HepG2 (cell line): ENCODE results near the gene TUBE1. TPM values are rescaled to one million over a fixed set of nuclear protein-coding genes. Genes with fewer than 3 reads are reported as not detected.
A peak's percentile ranks its signal among the peaks of the same experiment; 100 is the strongest.

ENCODE experiments used
- HBP1 ChIP-seq: IDR thresholded peaks from 2 replicates; pipeline ENCODE4 v1.6.1; 2016; ENCODE audit warnings: low read depth, control low read depth
- HCFC1 ChIP-seq: fragments of 150-350 bp; IDR thresholded peaks from 2 replicates; pipeline ENCODE4 v1.6.1; 2014; ENCODE audit warnings: low read depth, low read length
- HNRNPUL1 ChIP-seq: fragments of 200-400 bp; formaldehyde crosslinking; IDR thresholded peaks from 2 replicates; pipeline ENCODE4 v1.6.1; 2017; ENCODE audit warnings: low read depth, mild to moderate bottlenecking, low read length, moderate library complexity
- KDM5B ChIP-seq: sonication (generic); formaldehyde crosslinking; IDR thresholded peaks from 2 replicates; pipeline ENCODE4 v1.4.0; 2020; ENCODE audit warnings: missing genetic modification reagents, mild to moderate bottlenecking, borderline replicate concordance
- LRRFIP1 ChIP-seq: sonication (generic); formaldehyde crosslinking; conservative IDR thresholded peaks from 2 replicates; pipeline ENCODE4 v1.4.0; 2020; ENCODE audit warnings: missing genetic modification reagents
- MLX ChIP-seq: IDR thresholded peaks from 2 replicates; pipeline ENCODE4 v1.6.1; 2016
- NAIF1 ChIP-seq: sonication (generic); formaldehyde crosslinking; IDR thresholded peaks from 2 replicates; pipeline ENCODE4 v1.5.0; 2020; ENCODE audit warnings: mild to moderate bottlenecking, missing genetic modification reagents, borderline replicate concordance
- POLR2A ChIP-seq, 2 experiments: IDR thresholded peaks; 2 replicates each; pipeline ENCODE4 v1.6.1; 2011; ENCODE audit warnings: low read depth in 2 of 2, low read length in 2 of 2, mild to moderate bottlenecking in 1 of 2, moderate library complexity in 1 of 2; ENCODE audit not compliant: insufficient read depth in 1 of 2
- SP4 ChIP-seq: sonication (generic); formaldehyde crosslinking; IDR thresholded peaks from 2 replicates; pipeline ENCODE4 v1.8.1; 2023; ENCODE audit warnings: mild to moderate bottlenecking, missing genetic modification reagents
- STAG1 ChIP-seq: sonication (generic); formaldehyde crosslinking; IDR thresholded peaks from 2 replicates; pipeline ENCODE4 v1.4.0; 2020; ENCODE audit warnings: missing genetic modification reagents
- TCF7 ChIP-seq: sonication (generic); IDR thresholded peaks from 2 replicates; pipeline ENCODE4 v1.6.1; 2016; ENCODE audit warnings: antibody characterized with exemption, low read depth
- TFE3 ChIP-seq: IDR thresholded peaks from 2 replicates; pipeline ENCODE4 v1.6.1; 2016
- ZMYM4 ChIP-seq: sonication (generic); formaldehyde crosslinking; IDR thresholded peaks from 2 replicates; pipeline ENCODE4 v1.8.1; 2023; ENCODE audit warnings: mild to moderate bottlenecking, missing genetic modification reagents
- ZNF20 ChIP-seq: sonication (generic); formaldehyde crosslinking; IDR thresholded peaks from 2 replicates; pipeline ENCODE4 v1.4.0; 2020; ENCODE audit warnings: mild to moderate bottlenecking, moderate library complexity, missing genetic modification reagents
- ZNF3 ChIP-seq: IDR thresholded peaks from 2 replicates; pipeline ENCODE4 v1.7.0; 2017; ENCODE audit warnings: inconsistent platforms
- ZNF317 ChIP-seq: sonication (generic); formaldehyde crosslinking; IDR thresholded peaks from 2 replicates; pipeline ENCODE4 v1.5.0; 2020; ENCODE audit warnings: mild to moderate bottlenecking, missing genetic modification reagents
- ZNF333 ChIP-seq: sonication (generic); formaldehyde crosslinking; IDR thresholded peaks from 2 replicates; pipeline ENCODE4 v1.4.0; 2020; ENCODE audit warnings: mild to moderate bottlenecking, missing genetic modification reagents, borderline replicate concordance
- ZNF563 ChIP-seq: sonication (generic); formaldehyde crosslinking; IDR thresholded peaks from 2 replicates; pipeline ENCODE4 v1.8.0; 2022; ENCODE audit warnings: mild to moderate bottlenecking, moderate library complexity, missing genetic modification reagents
- ZNF570 ChIP-seq: sonication (generic); formaldehyde crosslinking; IDR thresholded peaks from 2 replicates; pipeline ENCODE4 v1.4.0; 2020; ENCODE audit warnings: mild to moderate bottlenecking, missing genetic modification reagents, borderline replicate concordance
- ZNF598 ChIP-seq: sonication (generic); formaldehyde crosslinking; IDR thresholded peaks from 2 replicates; pipeline ENCODE4 v1.5.1; 2020; ENCODE audit warnings: mild to moderate bottlenecking, missing genetic modification reagents, borderline replicate concordance
- polyA plus RNA-seq, 8 experiments: library from polyadenylated mRNA; depleted of rRNA in 3 of 8; stranded (reverse) in 7 of 8; unstranded in 1 of 8; fragments of >200 nt; fragmentation: Illumina TruSeq in 4 of 8; extraction: Trizol in 4 of 8; gene quantifications; 2 replicates each; pipeline versions ENCODE4 v1.2.1 to v1.2.3, GENCODE V29; 2011 to 2016; ENCODE audit warnings: low read depth in 4 of 8, missing spikeins in 1 of 8, mixed read lengths in 1 of 8; ENCODE audit not compliant: insufficient read depth in 1 of 8
- total RNA-seq, 5 experiments: library from RNA; depleted of rRNA; stranded (reverse); fragments of >200 nt; fragmentation: Illumina TruSeq; extraction: Trizol; gene quantifications; 2 replicates each; pipeline ENCODE4 v1.2.3, GENCODE V29; 2016; ENCODE audit warnings: low read depth in 1 of 5
- TF ChIP-seq, protein P1 (sequence below): sonication (generic); formaldehyde crosslinking; IDR thresholded peaks from 2 replicates; pipeline ENCODE4 v1.8.1; 2023; ENCODE audit warnings: mild to moderate bottlenecking, moderate library complexity, missing genetic modification reagents

Gene TUBE1
- total and polyA plus RNA-seq, 2 of the 13 experiments (the other 11 are each of a cell fraction or from before 2014, with no cell fraction given), result 17.3 to 22.6 TPM

DNA sequence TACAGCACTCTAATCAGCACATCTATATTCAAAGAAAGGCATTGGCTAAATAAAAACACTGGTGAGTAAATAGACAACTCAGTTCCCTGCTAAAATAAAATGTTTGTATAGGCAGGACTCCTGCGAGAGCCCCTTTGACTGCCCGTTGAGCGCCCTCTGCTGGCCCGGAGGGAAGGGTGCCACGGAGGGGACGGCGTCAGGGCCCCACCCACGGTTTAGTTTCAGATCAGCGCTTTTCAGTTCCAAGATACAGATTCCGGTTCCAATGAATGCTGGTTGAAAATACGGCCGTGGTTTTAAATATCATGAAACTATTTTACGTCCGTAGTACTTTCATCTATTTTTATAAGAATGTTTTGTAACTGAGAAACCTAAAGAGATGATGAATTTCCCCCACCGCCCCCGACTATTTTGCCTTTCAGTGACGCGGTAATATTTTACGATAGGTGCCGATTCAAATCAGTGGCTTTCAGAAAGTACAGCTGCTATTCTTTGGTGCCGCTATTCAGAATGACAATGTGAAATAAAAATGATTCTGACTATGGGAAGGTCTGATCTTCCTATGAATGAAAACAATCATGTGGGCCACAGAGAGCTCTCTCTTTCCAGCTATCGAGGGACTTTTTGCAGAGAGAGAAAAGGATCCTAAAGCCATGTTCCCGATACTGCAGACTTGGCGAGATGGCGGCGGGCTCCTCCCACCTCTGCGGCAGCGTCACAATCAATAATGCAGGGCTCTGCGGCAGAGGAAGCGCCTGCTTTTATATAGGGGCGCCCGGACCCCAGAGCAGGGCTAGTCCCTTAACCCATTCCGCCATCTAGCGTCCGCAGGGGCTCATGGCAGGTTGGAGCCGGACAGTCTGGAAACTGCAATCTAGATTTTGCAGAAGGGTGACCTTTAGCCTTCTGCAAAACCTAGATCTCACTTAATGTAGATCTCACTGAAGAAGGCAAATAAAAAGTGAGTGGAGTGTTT lies 44.0 kb downstream of the TUBE1 start (continued):
- TF ChIP-seq HBP1, result no peak
- no peak for TF ChIP-seq LRRFIP1 (CRISPR knock-in tag)
- TF ChIP-seq ZNF598 (CRISPR knock-in tag), result 0 out of 2 replicates have a peak, but pooled peaks have one; percentile 58
- no peak for TF ChIP-seq TCF7
- no peak for TF ChIP-seq ZNF317 (CRISPR knock-in tag)
- no peak for TF ChIP-seq ZNF20 (CRISPR knock-in tag)
- TF ChIP-seq KDM5B (CRISPR knock-in tag), result no peak
- TF ChIP-seq ZNF333 (CRISPR knock-in tag), result no peak
- TF ChIP-seq POLR2A (IDR thresholded peaks at IDR 0.05; ENCODE audit: insufficient read depth in 1 of 2, low read depth in 2 of 2, low read length in 2 of 2), result no peak
- TF ChIP-seq, protein P1, sequence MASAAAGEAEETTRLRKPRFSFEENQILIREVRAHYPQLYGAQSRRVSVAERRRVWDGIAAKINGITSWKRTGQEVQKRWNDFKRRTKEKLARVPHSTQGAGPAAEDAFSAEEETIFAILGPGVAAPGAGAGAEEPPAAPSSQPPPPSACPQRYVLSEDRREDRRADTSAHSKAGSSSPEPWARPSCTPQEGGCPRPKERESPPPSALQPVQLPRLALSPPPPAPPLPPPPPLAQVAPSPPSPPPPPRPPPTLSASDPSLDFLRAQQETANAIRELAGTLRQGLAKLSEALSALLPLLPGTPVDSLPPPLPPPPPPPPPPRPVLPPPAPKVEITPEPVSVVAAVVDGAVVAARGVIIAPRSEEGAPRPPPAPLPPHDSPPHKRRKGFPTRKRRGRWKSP (CRISPR knock-in tag), result no peak; the same call in 1 of the 2 replicates
- TF ChIP-seq STAG1 (CRISPR knock-in tag), result peak; percentile 94
- TF ChIP-seq ZNF3 (CRISPR knock-in tag), result no peak
- TF ChIP-seq HNRNPUL1, result no peak
- no peak for TF ChIP-seq TFE3 (CRISPR knock-in tag)
- no peak for TF ChIP-seq HCFC1
- TF ChIP-seq MLX, result no peak
- TF ChIP-seq ZNF563, result no peak
- peak; percentile 96 for TF ChIP-seq ZMYM4 (CRISPR knock-in tag)
- TF ChIP-seq NAIF1, result 0 out of 2 replicates have a peak, but pooled peaks have one; percentile 61
- TF ChIP-seq SP4 (CRISPR knock-in tag), result no peak
- no peak for TF ChIP-seq ZNF570 (CRISPR knock-in tag)
